GM18499 (cell line): ENCODE measurements around the gene FXYD5.
A peak's percentile ranks its signal among the peaks of the same experiment; 100 is the strongest.

Source experiments
- ATAC-seq: cut with Tn5 transposase; IDR thresholded peaks from one replicate; pipeline ENCODE4 v1.9.1; 2021; ENCODE audit warnings: moderate number of reproducible peaks; ENCODE audit not compliant: insufficient read depth, unreplicated experiment

Gene FXYD5

GRCh38 chr19:35208121-35208520 lies 53.6 kb downstream of the FXYD5 start:
- no peak for ATAC-seq

- ATAC-seq, result no peak
Observed at GRCh38 chr19:35209646-35210045, 55.1 kb downstream of the FXYD5 start.

- ATAC-seq, result no peak
Observed at GRCh38 chr19:35211545-35212230, 57.2 kb downstream of the FXYD5 start.

GRCh38 chr19:35212241-35212640 lies 57.7 kb downstream of the FXYD5 start:
- ATAC-seq, result no peak

GRCh38 chr19:35213663-35214632 lies 59.4 kb downstream of the FXYD5 start:
- ATAC-seq, result peak; percentile 50

- no peak for ATAC-seq
Observed at GRCh38 chr19:35214766-35215422, 60.4 kb downstream of the FXYD5 start.

- no peak for ATAC-seq
Observed at GRCh38 chr19:35216016-35216832, 61.7 kb downstream of the FXYD5 start.

GRCh38 chr19:35216833-35217648 lies 62.5 kb downstream of the FXYD5 start:
- ATAC-seq, result no peak

- no peak for ATAC-seq
Observed at GRCh38 chr19:35217649-35217990, 63.1 kb downstream of the FXYD5 start.

GRCh38 chr19:35219008-35219407 lies 64.5 kb downstream of the FXYD5 start:
- no peak for ATAC-seq
